Heart left ventricle (tissue), 13 donors: ENCODE measurements around the gene MKRN2.

Experiments used
- CTCF ChIP-seq, 12 donors: fragments of 200-600 bp; sonication (generic) in 4 of 12; IDR thresholded peaks; one replicate each; pipeline versions ENCODE4 v1.5.0 to v1.8.0; 2018 to 2022; ENCODE audit warnings: antibody characterized with exemption in 12 of 12, mild to moderate bottlenecking in 5 of 12
- POLR2A ChIP-seq, 2 donors: fragments of 450-650 bp; IDR thresholded peaks; one replicate each; pipeline ENCODE4 v1.6.1; 2017; ENCODE audit warnings: antibody characterized with exemption in 2 of 2, mild to moderate bottlenecking in 2 of 2, moderate library complexity in 2 of 2
- donor health status: ischemic (EF 13 %, LVEDD 7.1; RV severe dilation, severe dysfunction).
- donor health status: DM: no; HTN: yes; CAD: no.
- donor health status: DM: no; HTN: no; CAD: no.
- donor health status: ischemic (EF 25% LVEDD 6.9; RV normal size, moderate dysfunction).
- donor health status: ischemic (EF 25% LVEDD 5.7; RV mildly dilated, moderate dysfunction).
- donor health status: ischemic (EF 35%, LVEDD 5.7; RV mildly dilated, moderate dysfunction).
- donor health status: nonischemic (EF 11% LVEDD 7.7; RV severe dilation, severe dysfunction).
- donor health status: DM: yes; HTN: yes; CAD: no.
- donor health status: PGD.
- donor health status: ischemic (EF 29% LVEDD 5.4; RV normal size, mild dysfunction).
- donor health status: nonischemic (EF 23%, LVEDD 6.1; RV moderate dilation, normal function).

GRCh38 chr3:12561397-12561796, 4.5 kb downstream of the MKRN2 start:
- TF ChIP-seq CTCF (IDR thresholded peaks at IDR 0.05) (no peak), POLR2A (IDR thresholded peaks at IDR 0.05) (no peak)
